ENCODE data around the gene OXCT1.
"Not testable (repeated sequence)": the region's sequence is repeated elsewhere in the genome, so short reads cannot be mapped to it uniquely, and the experiment has no call there.

The OXCT1 gene

GRCh38 chr5:41832430-41832829 lies 37.8 kb downstream of the OXCT1 start:
- in situ Hi-C loops (cut with HindIII; ENCODE audit: low sequenced_read_pairs) = loop anchor here (5.0 kb wide), 1 partner anchor 70 kb away; no protein-coding TSS in a partner anchor

GRCh38 chr5:41831155-41831554 lies 39.1 kb downstream of the OXCT1 start:
- in situ Hi-C loops (cut with HindIII; ENCODE audit: low sequenced_read_pairs) = loop anchor here (5.0 kb wide), 1 partner anchor 69 kb away; no protein-coding TSS in a partner anchor

GRCh38 chr5:41827792-41828191 lies 42.4 kb downstream of the OXCT1 start:
- in situ Hi-C loops (cut with HindIII; ENCODE audit: low sequenced_read_pairs) = no loop called here

GRCh38 chr5:41822036-41822435 lies 48.2 kb downstream of the OXCT1 start:
- in situ Hi-C loops (cut with HindIII; ENCODE audit: low sequenced_read_pairs) = no loop called here

GRCh38 chr5:41821051-41821450 lies 49.2 kb downstream of the OXCT1 start:
- in situ Hi-C loops (cut with HindIII; ENCODE audit: low sequenced_read_pairs) = no loop called here

GRCh38 chr5:41820150-41820549 lies 50.1 kb downstream of the OXCT1 start:
- in situ Hi-C loops (cut with HindIII; ENCODE audit: low sequenced_read_pairs) = no loop called here

GRCh38 chr5:41817625-41818301 lies 52.5 kb downstream of the OXCT1 start:
- in situ Hi-C loops (cut with HindIII; ENCODE audit: low sequenced_read_pairs) = no loop called here

GRCh38 chr5:41815663-41816229 lies 54.5 kb downstream of the OXCT1 start:
- in situ Hi-C loops (cut with HindIII; ENCODE audit: low sequenced_read_pairs) = no loop called here

- in situ Hi-C loops (cut with HindIII; ENCODE audit: low sequenced_read_pairs) = no loop called here
Observed at GRCh38 chr5:41815261-41815660, 55.0 kb downstream of the OXCT1 start.

GRCh38 chr5:41814306-41814705 lies 55.9 kb downstream of the OXCT1 start:
- in situ Hi-C loops (cut with HindIII; ENCODE audit: low sequenced_read_pairs) = not testable (repeated sequence)

GRCh38 chr5:41812156-41812555 lies 58.1 kb downstream of the OXCT1 start:
- in situ Hi-C loops (cut with HindIII; ENCODE audit: low sequenced_read_pairs) = no loop called here

GRCh38 chr5:41809128-41809527 lies 61.1 kb downstream of the OXCT1 start:
- in situ Hi-C loops (cut with HindIII; ENCODE audit: low sequenced_read_pairs) = no loop called here

- in situ Hi-C loops (cut with HindIII; ENCODE audit: low sequenced_read_pairs) = no loop called here
Observed at GRCh38 chr5:41808294-41808693, 61.9 kb downstream of the OXCT1 start.

GRCh38 chr5:41797662-41798061 lies 72.6 kb downstream of the OXCT1 start:
- in situ Hi-C loops (cut with HindIII; ENCODE audit: low sequenced_read_pairs) = no loop called here

- in situ Hi-C loops (cut with HindIII; ENCODE audit: low sequenced_read_pairs) = no loop called here
Observed at GRCh38 chr5:41796061-41796460, 74.2 kb downstream of the OXCT1 start.

GRCh38 chr5:41795125-41795524 lies 75.1 kb downstream of the OXCT1 start:
- in situ Hi-C loops (cut with HindIII; ENCODE audit: low sequenced_read_pairs) = no loop called here

- in situ Hi-C loops (cut with HindIII; ENCODE audit: low sequenced_read_pairs) = no loop called here
Observed at GRCh38 chr5:41794471-41794870, 75.8 kb downstream of the OXCT1 start.

GRCh38 chr5:41793141-41793770 lies 77.0 kb downstream of the OXCT1 start:
- in situ Hi-C loops (cut with HindIII; ENCODE audit: low sequenced_read_pairs) = no loop called here

GRCh38 chr5:41790038-41790776 lies 80.0 kb downstream of the OXCT1 start:
- in situ Hi-C loops (cut with HindIII; ENCODE audit: low sequenced_read_pairs) = no loop called here

- in situ Hi-C loops (cut with HindIII; ENCODE audit: low sequenced_read_pairs) = no loop called here
Observed at GRCh38 chr5:41789434-41789833, 80.8 kb downstream of the OXCT1 start.

GRCh38 chr5:41788941-41789368 lies 81.3 kb downstream of the OXCT1 start:
- in situ Hi-C loops (cut with HindIII; ENCODE audit: low sequenced_read_pairs) = no loop called here
